Calu3 (cell line): ENCODE measurements around the gene COX6A2. TPM values are rescaled to one million over a fixed set of nuclear protein-coding genes. Genes with fewer than 3 reads are reported as not detected.

Experiments used
- BruUV-seq: library from RNA; stranded (reverse); fragments of 400-500 nt; replicated peaks from 2 replicates; lab custom pipeline; 2021; lab: Mats Ljungman, UMichigan
- CTCF ChIA-PET: fragments of 300-600 bp; sonication (Branson Sonifier 250); formaldehyde crosslinking; loops from one replicate; lab custom pipeline; 2022; ENCODE audit warnings: antibody characterized with exemption; lab: Charles Lee
- DNase-seq: peaks from one replicate; pipeline ENCODE4 v3.0.0; 2022
- H3K27ac Mint-ChIP-seq: one replicate; pipeline ENCODE4 v1.8.0; 2022; ENCODE audit warnings: mixed read lengths; ENCODE audit not compliant: unreplicated experiment
- H3K27me3 Mint-ChIP-seq: one replicate; pipeline ENCODE4 v1.8.0; 2022; ENCODE audit warnings: mixed read lengths; ENCODE audit not compliant: unreplicated experiment
- H3K36me3 Mint-ChIP-seq: one replicate; pipeline ENCODE4 v1.8.0; 2022; ENCODE audit warnings: mild to moderate bottlenecking, moderate library complexity, mixed read lengths; ENCODE audit not compliant: insufficient read depth, unreplicated experiment
- H3K4me1 Mint-ChIP-seq: one replicate; pipeline ENCODE4 v1.8.0; 2022; ENCODE audit warnings: mild to moderate bottlenecking, low read depth, mixed read lengths; ENCODE audit not compliant: unreplicated experiment
- H3K4me3 Mint-ChIP-seq: one replicate; pipeline ENCODE4 v1.8.0; 2022; ENCODE audit warnings: mild to moderate bottlenecking, low read depth, moderate library complexity, mixed read lengths; ENCODE audit not compliant: unreplicated experiment
- H3K9me3 Mint-ChIP-seq: one replicate; pipeline ENCODE4 v1.8.0; 2022; ENCODE audit warnings: low read depth, mixed read lengths; ENCODE audit not compliant: unreplicated experiment
- intact Hi-C: fragments of 100-400 bp; cut with micrococcal nuclease; formaldehyde crosslinking; loops from one replicate; pipeline ENCODE4 v1.10.0; 2022; ENCODE audit not compliant: unreplicated experiment
- total RNA-seq: library from RNA; stranded (reverse); gene quantifications from 2 replicates; pipeline ENCODE4 v1.2.3, GENCODE V29; 2022
- TF ChIP-seq, protein P1 (sequence below): fragments of 200-600 bp; IDR thresholded peaks from one replicate; pipeline ENCODE4 v1.8.0; 2022; ENCODE audit warnings: antibody characterized with exemption; ENCODE audit not compliant: unreplicated experiment

COX6A2 gene
- total RNA-seq, 1 experiment from 2014 or later, result not detected

DNA sequence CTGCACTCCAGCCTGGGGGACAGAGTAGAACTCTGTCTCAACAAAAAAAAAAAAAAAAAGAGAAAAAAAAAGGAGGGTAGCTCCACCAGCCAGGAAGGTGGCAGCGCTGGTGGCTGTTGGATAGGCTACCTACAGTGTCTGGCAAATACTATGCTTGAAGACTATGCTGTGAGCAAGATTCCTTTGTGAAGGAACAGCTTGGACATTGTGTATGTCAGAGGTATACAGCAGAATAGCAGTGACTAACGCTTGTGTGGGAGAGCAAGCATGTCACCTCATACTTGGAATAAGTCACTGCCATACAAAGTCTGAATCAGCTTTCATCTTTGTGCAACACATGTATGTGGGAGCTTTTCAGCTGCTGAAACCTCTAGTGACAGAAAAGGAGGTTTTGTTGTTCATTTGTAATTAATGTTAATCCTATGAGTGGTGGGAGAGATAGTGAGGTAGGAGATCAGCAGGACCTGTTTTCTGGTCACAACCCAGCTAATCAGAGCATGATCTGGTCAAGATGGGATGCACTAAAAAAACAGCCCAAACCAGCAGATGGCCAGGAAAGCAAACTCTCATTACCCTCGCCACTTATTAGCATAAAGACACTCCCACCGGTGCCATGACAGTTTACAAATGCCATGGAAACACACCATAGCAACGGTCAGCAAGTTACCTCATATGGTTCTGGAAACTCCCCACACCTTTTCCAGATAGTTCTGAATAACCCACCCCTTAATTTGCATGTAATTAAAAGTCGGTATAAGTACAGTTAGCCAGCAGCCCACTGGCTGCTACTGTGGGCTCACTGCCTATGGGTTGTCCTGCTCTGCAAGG, 41.8 kb downstream of the COX6A2 start:
- CTCF ChIA-PET, result interaction anchor here (0.6 to 1.3 kb wide), 10 partner anchors 12 to 482 kb away, joined by 3 to 5 read pairs (median 4); no protein-coding TSS in a partner anchor
- Mint-ChIP-seq H3K9me3 (no peaks in the 10 kb centered on the region), H3K4me1 (peaks cover 28% of the 10 kb centered on the region), H3K36me3 (peaks cover 4% of the 10 kb centered on the region), H3K4me3 (peak overlapping the region; percentile 39), H3K27me3 (peaks cover 18% of the 10 kb centered on the region), H3K27ac (peak overlapping the region; percentile 66)
- no TSS peak for BruUV-seq
- TF ChIP-seq, protein P1, sequence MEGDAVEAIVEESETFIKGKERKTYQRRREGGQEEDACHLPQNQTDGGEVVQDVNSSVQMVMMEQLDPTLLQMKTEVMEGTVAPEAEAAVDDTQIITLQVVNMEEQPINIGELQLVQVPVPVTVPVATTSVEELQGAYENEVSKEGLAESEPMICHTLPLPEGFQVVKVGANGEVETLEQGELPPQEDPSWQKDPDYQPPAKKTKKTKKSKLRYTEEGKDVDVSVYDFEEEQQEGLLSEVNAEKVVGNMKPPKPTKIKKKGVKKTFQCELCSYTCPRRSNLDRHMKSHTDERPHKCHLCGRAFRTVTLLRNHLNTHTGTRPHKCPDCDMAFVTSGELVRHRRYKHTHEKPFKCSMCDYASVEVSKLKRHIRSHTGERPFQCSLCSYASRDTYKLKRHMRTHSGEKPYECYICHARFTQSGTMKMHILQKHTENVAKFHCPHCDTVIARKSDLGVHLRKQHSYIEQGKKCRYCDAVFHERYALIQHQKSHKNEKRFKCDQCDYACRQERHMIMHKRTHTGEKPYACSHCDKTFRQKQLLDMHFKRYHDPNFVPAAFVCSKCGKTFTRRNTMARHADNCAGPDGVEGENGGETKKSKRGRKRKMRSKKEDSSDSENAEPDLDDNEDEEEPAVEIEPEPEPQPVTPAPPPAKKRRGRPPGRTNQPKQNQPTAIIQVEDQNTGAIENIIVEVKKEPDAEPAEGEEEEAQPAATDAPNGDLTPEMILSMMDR, result no peak
- intact Hi-C loops, result loop anchor here (2.0 to 10.0 kb wide), 5 partner anchors 16 to 478 kb away; partner anchors contain the start of genes FUS, HSD3B7 and ZNF843
- DNase-seq, result peak; percentile 62

DNA sequence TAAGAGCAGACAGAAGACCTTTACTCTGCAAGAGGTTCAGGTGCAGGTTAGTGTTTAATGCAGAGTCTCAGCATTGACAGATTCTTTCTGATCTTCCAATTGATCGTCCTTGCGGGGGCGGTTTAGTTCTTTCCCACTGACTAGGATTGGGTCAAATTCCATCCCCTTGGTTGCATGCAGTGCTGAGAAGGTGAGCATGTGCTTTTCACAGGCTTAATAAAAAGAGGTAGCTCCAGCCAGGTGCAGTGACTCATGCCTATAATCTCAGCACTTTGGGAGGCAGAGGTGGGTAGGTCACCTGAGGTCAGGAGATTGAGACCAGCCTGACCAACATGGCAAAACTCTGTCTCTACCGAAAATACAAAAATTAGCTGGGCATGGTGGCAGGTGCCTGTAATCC, 42.5 kb downstream of the COX6A2 start:
- no TSS peak for BruUV-seq

DNA sequence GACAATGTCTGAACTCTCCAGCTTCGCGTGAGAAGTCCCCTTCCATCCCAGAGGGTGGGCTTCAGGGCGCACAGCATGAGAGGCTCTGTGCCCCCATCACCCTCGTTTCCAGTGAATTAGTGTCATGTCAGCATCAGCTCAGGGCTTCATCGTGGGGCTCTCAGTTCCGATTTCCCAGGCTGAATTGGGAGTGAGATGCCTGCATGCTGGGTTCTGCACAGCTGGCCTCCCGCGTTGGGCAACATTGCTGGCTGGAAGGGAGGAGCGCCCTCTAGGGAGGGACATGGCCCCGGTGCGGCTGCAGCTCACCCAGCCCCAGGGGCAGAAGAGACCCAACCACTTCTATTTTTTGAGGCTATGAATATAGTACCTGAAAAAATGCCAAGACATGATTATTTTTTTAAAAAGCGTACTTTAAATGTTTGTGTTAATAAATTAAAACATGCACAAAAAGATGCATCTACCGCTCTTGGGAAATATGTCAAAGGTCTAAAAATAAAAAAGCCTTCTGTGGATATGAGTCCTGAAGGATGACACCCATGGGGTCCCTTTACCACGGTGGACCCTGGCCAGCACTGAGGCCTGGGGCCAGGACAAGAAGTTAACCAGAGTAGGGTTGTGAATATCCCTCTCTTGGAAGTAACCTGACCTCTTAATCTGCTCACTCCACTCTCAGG, 45.5 kb downstream of the COX6A2 start:
- peaks cover 27% of the 10 kb centered on the region for H3K4me1 Mint-ChIP-seq
- intact Hi-C loops, result loop anchor here (10.0 kb wide), 3 partner anchors 198 to 482 kb away; partner anchors contain the start of genes FUS and HSD3B7
- H3K27me3 Mint-ChIP-seq, result peaks cover 30% of the 10 kb centered on the region
- H3K36me3 Mint-ChIP-seq, result peaks cover 4% of the 10 kb centered on the region
- H3K4me3 Mint-ChIP-seq, result no peak overlapping the region
- no TSS peak for BruUV-seq
- no peaks in the 10 kb centered on the region for H3K9me3 Mint-ChIP-seq
- peak; percentile 83 for DNase-seq
- CTCF ChIA-PET, result interaction anchor here (0.6 to 1.7 kb wide), 8 partner anchors 9 to 180 kb away, joined by 3 to 7 read pairs (median 3); partner anchors contain the start of genes ITGAD, PYCARD and ZNF843
- TF ChIP-seq, protein P1, result peak; percentile 78
- no peak overlapping the region for H3K27ac Mint-ChIP-seq

More for the DNA sequence above, 42.5 kb downstream of the COX6A2 start:
- peak; percentile 49 for DNase-seq
- Mint-ChIP-seq H3K9me3 (no peaks in the 10 kb centered on the region), H3K4me1 (peaks cover 28% of the 10 kb centered on the region), H3K4me3 (peak overlapping the region; percentile 39), H3K36me3 (peaks cover 4% of the 10 kb centered on the region), H3K27ac (peak overlapping the region; percentile 66), H3K27me3 (peaks cover 24% of the 10 kb centered on the region)
- intact Hi-C loops, result loop anchor here (2.0 to 10.0 kb wide), 5 partner anchors 17 to 479 kb away; partner anchors contain the start of genes FUS, HSD3B7 and ZNF843
- CTCF ChIA-PET, result interaction anchor here (0.6 to 1.3 kb wide), 7 partner anchors 11 to 483 kb away, joined by 3 to 5 read pairs (median 3); no protein-coding TSS in a partner anchor
- TF ChIP-seq, protein P1, result no peak

DNA sequence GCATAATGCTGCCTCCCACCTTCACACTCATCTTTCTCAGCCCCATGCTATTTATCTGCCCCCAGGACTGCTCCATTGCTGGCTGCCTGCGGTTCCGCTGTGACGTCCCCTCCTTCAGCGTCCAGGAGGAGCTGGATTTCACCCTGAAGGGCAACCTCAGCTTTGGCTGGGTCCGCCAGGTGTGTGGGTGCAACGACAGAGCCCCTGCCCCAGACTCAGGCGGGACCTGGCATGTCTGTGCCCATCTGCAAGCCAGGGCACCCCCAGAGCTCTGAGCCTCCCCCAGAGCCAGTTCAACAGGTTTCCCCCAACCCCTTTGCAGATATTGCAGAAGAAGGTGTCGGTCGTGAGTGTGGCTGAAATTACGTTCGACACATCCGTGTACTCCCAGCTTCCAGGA, 48.0 kb downstream of the COX6A2 start:
- no peak for DNase-seq
- H3K36me3 Mint-ChIP-seq, result no peaks in the 10 kb centered on the region
- BruUV-seq, result no TSS peak

More for the DNA sequence above, 48.0 kb downstream of the COX6A2 start:
- CTCF ChIA-PET, result no interaction called here
- intact Hi-C loops, result loop anchor here (10.0 kb wide), 3 partner anchors 195 to 485 kb away; partner anchors contain the start of genes FUS and HSD3B7
- H3K9me3 Mint-ChIP-seq, result no peaks in the 10 kb centered on the region
- H3K27ac Mint-ChIP-seq, result no peak overlapping the region
- no peak overlapping the region for H3K4me3 Mint-ChIP-seq
- TF ChIP-seq, protein P1, result no peak
- peaks cover 3% of the 10 kb centered on the region for H3K4me1 Mint-ChIP-seq
- peaks cover 52% of the 10 kb centered on the region for H3K27me3 Mint-ChIP-seq
